ENCODE data around the gene SLC36A4.

DNA sequence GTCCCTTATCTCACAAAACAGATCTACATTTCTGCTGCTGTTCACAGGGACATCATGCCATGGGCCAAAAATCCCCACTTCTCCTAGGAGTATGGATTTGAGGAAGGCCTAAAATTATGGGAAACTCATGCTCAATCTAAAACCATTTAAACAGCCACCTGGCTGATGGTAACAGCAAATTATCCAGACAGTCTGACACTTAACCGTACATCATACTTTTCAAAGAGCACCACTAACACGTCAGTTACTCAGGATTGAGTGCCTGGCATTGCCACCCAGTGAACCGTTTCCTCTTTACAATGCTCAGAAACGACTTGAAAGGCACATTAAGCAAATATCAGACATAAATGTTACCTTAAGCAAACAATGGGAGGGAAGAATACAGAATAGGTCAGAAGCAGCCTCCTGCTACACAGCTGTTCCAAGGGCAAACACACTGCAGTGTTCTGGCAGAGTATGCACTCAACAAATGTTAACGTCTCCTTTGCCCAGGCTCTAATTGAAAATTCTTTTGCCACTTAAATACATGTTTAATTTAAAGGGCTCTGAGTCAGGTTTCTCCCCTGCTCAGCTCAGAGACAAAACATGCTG is 18.8 kb upstream of the SLC36A4 start:
- no peak for TF ChIP-seq POLR2AphosphoS5 (IDR thresholded peaks at IDR 0.05; ENCODE audit: low read depth, low read length)
- TF ChIP-seq POLR2A (IDR thresholded peaks at IDR 0.05; ENCODE audit: low read depth, low read length) = no peak
- no peak for TF ChIP-seq TAF1 (IDR thresholded peaks at IDR 0.05; ENCODE audit: low read depth, low read length)
- TF ChIP-seq SPI1 (IDR thresholded peaks at IDR 0.05; ENCODE audit: low read depth, low read length) = no peak
- TF ChIP-seq POU2F2 (IDR thresholded peaks at IDR 0.05; ENCODE audit: low read depth, low read length) = no peak
- no peak for TF ChIP-seq PAX5 (IDR thresholded peaks at IDR 0.05; ENCODE audit: insufficient read depth, low read length, severe bottlenecking)

Data from GM12891 (cell line).